K562 (cell line): ENCODE data around the gene NACAD. TPM values are rescaled to one million over a fixed set of nuclear protein-coding genes. Genes with fewer than 3 reads are reported as not detected.
A peak's percentile ranks its signal among the peaks of the same experiment; 100 is the strongest.

Source experiments
- ADNP ChIP-seq: fragments of 200-800 bp; sonication (Bioruptor generic); IDR thresholded peaks from 2 replicates; pipeline ENCODE4 v1.6.1; 2016; ENCODE audit warnings: missing genetic modification characterization, missing compliant biosample characterization
- FOXP1 ChIP-seq: sonication (generic); formaldehyde crosslinking; IDR thresholded peaks from 2 replicates; pipeline ENCODE4 v1.8.0; 2022; ENCODE audit warnings: mild to moderate bottlenecking, missing genetic modification reagents
- GATAD2B ChIP-seq: fragments of 450-650 bp; IDR thresholded peaks from 2 replicates; pipeline ENCODE4 v1.6.1; 2017; ENCODE audit warnings: mild to moderate bottlenecking, borderline replicate concordance
- HLTF ChIP-seq: fragments of 450-650 bp; IDR thresholded peaks from 2 replicates; pipeline ENCODE4 v1.6.1; 2016
- HOMEZ ChIP-seq: fragments of 250-450 bp; sonication (Bioruptor Pico); IDR thresholded peaks from 2 replicates; pipeline ENCODE4 v1.4.0; 2020; ENCODE audit warnings: mild to moderate bottlenecking, moderate library complexity
- IRF1 ChIP-seq: sonication (generic); formaldehyde crosslinking; IDR thresholded peaks from 2 replicates; pipeline ENCODE4 v1.8.0; 2022; ENCODE audit warnings: missing genetic modification reagents, mild to moderate bottlenecking, borderline replicate concordance
- MXI1 ChIP-seq: IDR thresholded peaks from 2 replicates; pipeline ENCODE4 v1.6.1; 2011; ENCODE audit warnings: low read depth, mild to moderate bottlenecking, improper control_type of control experiment, low read length
- NCOA6 ChIP-seq: fragments of 450-650 bp; IDR thresholded peaks from 2 replicates; pipeline ENCODE4 v1.6.1; 2017; ENCODE audit warnings: mild to moderate bottlenecking
- PHB ChIP-seq: fragments of 250-450 bp; sonication (Bioruptor Pico); IDR thresholded peaks from 2 replicates; pipeline ENCODE4 v1.5.0; 2021
- PHF8 ChIP-seq: fragments of 200-600 bp; sonication (generic); IDR thresholded peaks from 2 replicates; pipeline ENCODE4 v1.6.1; 2012; ENCODE audit warnings: mixed run types, mild to moderate bottlenecking, inconsistent platforms, low read length, moderate library complexity, borderline replicate concordance
- PML ChIP-seq: IDR thresholded peaks from 2 replicates; pipeline ENCODE4 v1.6.1; 2012; ENCODE audit warnings: low read length, inconsistent platforms
- SPI1 ChIP-seq: IDR thresholded peaks from 2 replicates; pipeline ENCODE4 v1.6.1; 2011; ENCODE audit warnings: low read depth, low read length, control low read depth, borderline replicate concordance
- ZBTB1 ChIP-seq: sonication (generic); formaldehyde crosslinking; IDR thresholded peaks from 2 replicates; pipeline ENCODE4 v1.8.1; 2023; ENCODE audit warnings: missing genetic modification reagents, low read depth, mild to moderate bottlenecking, borderline replicate concordance
- ZNF140 ChIP-seq: fragments of 250-450 bp; sonication (Bioruptor Pico); IDR thresholded peaks from 2 replicates; pipeline ENCODE4 v1.8.0; 2021; ENCODE audit warnings: moderate library complexity, mild to moderate bottlenecking, inconsistent platforms
- ZNF263 ChIP-seq: sonication (generic); formaldehyde crosslinking; IDR thresholded peaks from 2 replicates; pipeline ENCODE4 v1.8.0; 2022; ENCODE audit warnings: mild to moderate bottlenecking, missing genetic modification reagents, borderline replicate concordance
- ZNF408 ChIP-seq: fragments of 250-450 bp; sonication (Bioruptor Pico); IDR thresholded peaks from 2 replicates; pipeline ENCODE4 v1.4.0; 2020; ENCODE audit warnings: low read depth, mild to moderate bottlenecking, moderate library complexity
- ZNF518B ChIP-seq: fragments of 250-450 bp; sonication (Bioruptor Pico); IDR thresholded peaks from 2 replicates; pipeline ENCODE4 v1.5.0; 2021; ENCODE audit warnings: mild to moderate bottlenecking, moderate library complexity
- polyA plus RNA-seq, 8 experiments: library from polyadenylated mRNA; depleted of rRNA in 4 of 8; stranded (reverse) in 5 of 8; unstranded in 3 of 8; fragments of >200 nt; fragmentation: Nextera tagmentation in 2 of 8; fragmentation: Illumina TruSeq in 1 of 8; extraction: Ambion mirVana in 2 of 8; extraction: Trizol in 1 of 8; gene quantifications; 2 replicates each; pipeline versions ENCODE4 v1.2.1 to v1.2.3, GENCODE V29; 2011 to 2014; ENCODE audit warnings: inconsistent platforms in 1 of 8, missing spikeins in 1 of 8
- total RNA-seq, 7 experiments: library from RNA; depleted of rRNA in 6 of 7; stranded (reverse); fragments of >200 nt in 6 of 7; fragmentation: Illumina TruSeq in 2 of 7; extraction: Trizol in 2 of 7; gene quantifications; 2 replicates each; pipeline versions ENCODE4 v1.2.1 to v1.2.3, GENCODE V29; 2011 to 2021; ENCODE audit warnings: low replicate concordance in 1 of 7
- TF ChIP-seq, protein P1 (sequence below), 2 experiments: fragments of 450-650 bp in 1 of 2; sonication (generic) in 1 of 2; formaldehyde crosslinking; conservative IDR thresholded peaks; 2 replicates each; pipeline versions ENCODE4 v1.4.0 to v1.8.1; 2020 to 2022; ENCODE audit warnings: mild to moderate bottlenecking in 1 of 2, missing genetic modification reagents in 1 of 2

The NACAD gene
- total and polyA plus RNA-seq, 9 of the 15 experiments (the other 6 are each of a cell fraction or from before 2014, with no cell fraction given) = under 0.01 to 0.03 (median 0.02) TPM; not detected in 5

- TF ChIP-seq ZNF408 (CRISPR knock-in tag) (no peak), ZBTB1 (peak; percentile 56; the same call in 1 of the 2 replicates), FOXP1 (peak; percentile 75; the same call in 1 of the 2 replicates), PHB (CRISPR knock-in tag) (peak; percentile 70; the same call in 1 of the 2 replicates), MXI1 (peak; percentile 92), ZNF263 (CRISPR knock-in tag) (no peak), HOMEZ (CRISPR knock-in tag) (no peak), SPI1 (no peak), ADNP (tag) (no peak), NCOA6 (no peak), PHF8 (peak; percentile 93; the same call in 1 of the 2 replicates), HLTF (peak; percentile 79; the same call in 1 of the 2 replicates), IRF1 (CRISPR knock-in tag) (no peak), ZNF518B (CRISPR knock-in tag) (no peak), PML (peak; percentile 91), GATAD2B (peak; percentile 79; the same call in 1 of the 2 replicates), ZNF140 (no peak)
- TF ChIP-seq, protein P1, sequence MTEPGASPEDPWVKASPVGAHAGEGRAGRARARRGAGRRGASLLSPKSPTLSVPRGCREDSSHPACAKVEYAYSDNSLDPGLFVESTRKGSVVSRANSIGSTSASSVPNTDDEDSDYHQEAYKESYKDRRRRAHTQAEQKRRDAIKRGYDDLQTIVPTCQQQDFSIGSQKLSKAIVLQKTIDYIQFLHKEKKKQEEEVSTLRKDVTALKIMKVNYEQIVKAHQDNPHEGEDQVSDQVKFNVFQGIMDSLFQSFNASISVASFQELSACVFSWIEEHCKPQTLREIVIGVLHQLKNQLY (CRISPR knock-in tag; conservative IDR thresholded peaks at IDR 0.05) = no peak
Observed at GRCh38 chr7:45111298-45112223, 22.8 kb upstream of the NACAD start, which contains the start of gene TBRG4 (continued).
